HG03280 (cell line): ENCODE data around the gene CPN1.
"Not testable (repeated sequence)": the region's sequence is repeated elsewhere in the genome, so short reads cannot be mapped to it uniquely, and the experiment has no call there.

ENCODE experiments used
- ATAC-seq: cut with Tn5 transposase; IDR thresholded peaks from one replicate; pipeline ENCODE4 v1.9.1; 2021; ENCODE audit warnings: mild to moderate bottlenecking, moderate library complexity; ENCODE audit not compliant: unreplicated experiment

Gene CPN1

DNA sequence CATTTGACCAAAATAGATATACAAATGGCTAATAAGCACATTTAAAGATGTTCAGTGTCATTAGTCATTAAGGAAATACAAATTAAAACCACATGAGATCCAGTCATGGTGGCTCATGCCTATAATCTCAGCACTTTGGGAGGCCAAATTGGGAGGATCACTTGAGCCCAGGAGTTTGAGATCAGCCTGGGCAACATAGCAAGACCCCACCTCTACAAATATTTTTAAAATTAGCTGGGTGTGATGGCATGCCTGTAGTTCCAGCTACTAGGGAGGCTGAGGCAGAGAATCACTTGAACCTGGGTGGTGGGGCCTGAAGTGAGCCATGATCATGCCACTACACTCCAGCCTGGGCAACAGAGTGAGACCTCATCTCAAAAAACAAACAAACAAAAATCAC is 607 bp upstream of the CPN1 start:
- not testable (repeated sequence) for ATAC-seq

GRCh38 chr10:100076750-100077149 is 4.9 kb downstream of the CPN1 start:
- no peak for ATAC-seq

GRCh38 chr10:100075426-100076220 is 6.0 kb downstream of the CPN1 start:
- no peak for ATAC-seq

GRCh38 chr10:100072514-100072913 is 9.2 kb downstream of the CPN1 start:
- no peak for ATAC-seq

GRCh38 chr10:100071529-100071928 is 10.1 kb downstream of the CPN1 start:
- ATAC-seq, result no peak

DNA sequence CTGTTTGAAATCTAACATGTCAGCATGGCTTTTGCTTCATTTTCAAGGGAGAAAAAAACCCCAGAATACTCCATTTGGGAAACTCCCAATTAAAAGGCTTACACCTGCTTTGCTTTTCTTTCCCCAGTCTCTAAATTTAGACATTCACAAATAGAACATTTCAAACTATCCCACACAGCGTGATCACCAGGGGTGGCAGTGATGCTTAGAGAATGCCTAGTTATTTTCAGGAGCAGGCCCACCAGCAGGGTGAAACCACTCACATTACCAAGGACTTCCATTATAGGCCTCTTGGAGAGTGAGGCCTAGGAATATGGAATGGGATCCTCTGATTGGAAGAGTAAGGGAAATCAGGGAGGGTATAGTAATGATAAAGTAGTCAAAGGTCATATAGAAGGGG is 14.2 kb downstream of the CPN1 start:
- ATAC-seq, result no peak

DNA sequence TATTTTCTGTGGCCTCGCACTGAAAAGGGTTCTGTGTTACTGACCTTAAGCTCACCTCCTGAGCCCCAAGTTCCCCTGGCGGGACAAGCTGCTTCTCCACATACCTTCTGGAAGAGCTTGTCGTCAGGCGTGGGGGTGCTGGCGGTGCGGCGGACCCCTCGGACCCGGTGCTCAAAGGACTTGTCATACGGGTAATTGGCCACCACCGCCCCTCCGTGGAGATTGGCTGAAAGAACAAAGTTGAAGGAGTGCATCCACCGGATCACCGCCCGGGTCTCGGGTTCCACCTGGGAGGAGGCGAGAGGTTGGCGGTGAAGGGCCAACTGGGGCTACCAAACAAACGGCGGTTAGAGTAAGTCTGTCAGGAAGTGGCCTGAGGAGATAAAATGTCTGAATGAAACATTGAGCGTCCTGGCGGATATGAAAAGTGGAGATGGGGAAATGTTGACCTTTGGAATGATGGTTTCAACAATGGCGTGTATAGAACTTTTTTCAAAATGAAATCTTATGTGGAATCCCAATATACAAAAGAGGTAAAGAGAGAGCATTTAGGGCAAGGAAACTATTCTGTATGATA is 16.5 kb downstream of the CPN1 start:
- no peak for ATAC-seq

- no peak for ATAC-seq
Observed at GRCh38 chr10:100061401-100061800, 20.3 kb downstream of the CPN1 start.

GRCh38 chr10:100057948-100058347 is 23.7 kb downstream of the CPN1 start:
- ATAC-seq, result no peak

DNA sequence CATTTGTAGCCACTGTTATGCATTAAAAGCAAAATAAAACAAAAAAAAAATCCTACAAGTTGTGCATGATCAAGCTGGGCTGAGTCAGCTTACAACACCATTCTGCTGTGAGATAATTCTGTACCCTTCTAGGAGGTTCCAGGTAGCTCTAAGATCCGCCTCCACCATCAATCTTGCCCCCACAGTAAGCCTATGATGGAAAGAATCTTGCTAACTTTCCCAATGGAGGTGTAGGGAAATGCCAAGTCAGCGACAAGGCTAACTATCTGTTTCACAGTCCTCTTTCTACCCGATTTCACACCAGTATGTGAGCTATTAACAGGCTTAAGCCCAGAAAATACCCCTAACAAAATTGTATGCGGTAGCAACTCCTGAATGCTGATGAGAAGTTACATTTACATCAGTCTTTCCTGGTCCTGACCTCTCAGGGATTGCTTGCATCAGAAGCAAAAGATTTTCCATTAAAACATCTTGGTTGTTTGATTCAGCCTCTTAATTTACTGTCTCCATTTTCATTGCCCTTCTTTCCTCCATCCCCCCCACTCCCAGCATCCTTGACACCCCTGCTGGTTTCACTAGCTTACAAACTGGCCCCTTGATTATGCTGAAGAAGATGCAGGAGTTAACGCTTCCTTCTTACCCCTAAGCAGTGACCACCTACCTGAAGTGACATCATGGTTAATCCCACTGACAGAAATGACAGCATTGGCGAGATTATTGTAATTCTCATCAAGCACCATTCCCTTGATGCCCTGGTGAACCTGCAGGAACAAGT is 27.8 kb downstream of the CPN1 start:
- ATAC-seq, result no peak

GRCh38 chr10:100046021-100046486 is 35.6 kb downstream of the CPN1 start:
- ATAC-seq, result no peak

GRCh38 chr10:100045592-100045991 is 36.1 kb downstream of the CPN1 start:
- no peak for ATAC-seq

DNA sequence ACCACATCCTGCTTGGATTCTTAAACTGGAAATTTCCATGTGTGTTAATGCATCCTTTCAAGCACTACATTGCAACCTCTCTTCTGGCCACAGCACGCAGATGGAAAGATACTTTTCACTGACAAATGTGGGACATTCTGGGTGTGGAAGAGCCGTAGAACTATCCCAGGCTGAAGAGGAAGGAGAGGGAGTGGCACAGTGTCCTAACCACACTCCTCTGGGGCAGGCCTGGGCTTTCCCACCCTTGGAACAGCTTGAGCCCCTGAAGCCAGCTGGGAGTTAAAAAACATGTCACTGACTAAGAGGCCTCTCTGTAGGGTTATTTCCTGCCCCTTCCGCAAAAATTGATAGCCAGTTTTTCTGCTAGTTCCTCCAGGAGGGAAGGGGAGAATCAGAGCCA is 37.9 kb downstream of the CPN1 start:
- ATAC-seq, result no peak

DNA sequence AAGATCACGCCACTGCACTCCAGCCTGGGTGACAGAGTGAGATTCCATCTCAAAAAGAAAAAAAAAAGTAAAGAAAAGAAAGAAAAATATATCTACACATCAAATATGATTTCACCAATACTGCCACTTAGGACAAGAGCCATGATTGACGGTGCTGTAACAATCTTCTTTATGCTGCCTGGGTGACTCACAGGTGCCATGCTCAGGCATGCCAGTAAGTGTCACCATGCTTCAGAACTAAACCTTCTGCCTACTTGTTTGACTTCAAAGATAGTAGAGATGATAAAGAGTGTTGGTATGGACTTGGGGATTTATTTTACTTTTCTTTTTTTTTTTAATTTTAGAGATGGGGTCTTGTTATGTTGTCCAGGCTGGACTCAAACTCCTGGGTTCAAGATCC is 38.3 kb downstream of the CPN1 start:
- ATAC-seq, result no peak

GRCh38 chr10:100041306-100042002 is 40.2 kb downstream of the CPN1 start:
- no peak for ATAC-seq

DNA sequence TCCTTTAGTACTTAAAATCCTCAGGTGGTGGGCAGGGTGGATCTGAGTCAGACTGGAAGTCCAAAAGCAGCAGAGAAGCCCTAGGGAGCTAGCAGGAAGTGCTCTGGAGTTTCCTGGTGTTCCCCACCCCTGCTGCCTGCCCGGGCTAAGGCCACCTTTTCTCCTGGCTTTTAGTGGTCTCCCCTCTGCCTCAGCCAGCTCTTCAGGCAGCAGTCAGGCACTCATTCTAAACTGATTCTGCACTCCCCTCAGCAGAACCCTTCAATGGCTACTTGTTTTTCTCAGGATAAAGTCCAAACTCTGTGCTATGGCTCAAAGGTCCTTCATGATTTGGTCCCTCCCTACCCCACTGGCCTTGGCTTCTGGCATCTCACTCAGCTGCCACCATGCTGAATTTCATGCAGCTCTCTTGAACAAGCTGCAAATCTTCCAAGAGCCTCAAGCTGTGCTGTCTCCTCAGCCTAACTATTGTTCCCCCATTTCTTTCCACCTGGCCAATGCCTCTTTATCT is 43.1 kb downstream of the CPN1 start:
- no peak for ATAC-seq

- ATAC-seq, result no peak
Observed at GRCh38 chr10:100037758-100038315, 43.8 kb downstream of the CPN1 start.

DNA sequence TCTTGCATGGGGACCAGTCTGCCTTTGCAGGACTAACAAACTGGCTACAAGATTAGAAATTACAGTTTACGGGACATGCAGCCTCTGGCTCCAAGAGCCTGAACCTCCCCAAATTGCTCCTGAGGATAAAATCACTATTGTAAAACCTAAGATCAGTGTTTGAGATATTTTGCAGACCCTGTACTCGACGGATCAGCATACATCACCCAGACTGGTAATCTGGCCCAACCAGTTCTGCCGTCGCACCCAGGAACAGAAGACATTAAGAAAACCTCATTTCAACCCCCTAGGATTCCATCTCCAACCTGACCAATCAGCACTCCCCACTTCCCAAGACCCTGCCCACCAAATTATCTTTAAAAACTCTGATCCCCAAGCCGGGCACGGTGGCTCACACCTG is 44.8 kb downstream of the CPN1 start:
- no peak for ATAC-seq

DNA sequence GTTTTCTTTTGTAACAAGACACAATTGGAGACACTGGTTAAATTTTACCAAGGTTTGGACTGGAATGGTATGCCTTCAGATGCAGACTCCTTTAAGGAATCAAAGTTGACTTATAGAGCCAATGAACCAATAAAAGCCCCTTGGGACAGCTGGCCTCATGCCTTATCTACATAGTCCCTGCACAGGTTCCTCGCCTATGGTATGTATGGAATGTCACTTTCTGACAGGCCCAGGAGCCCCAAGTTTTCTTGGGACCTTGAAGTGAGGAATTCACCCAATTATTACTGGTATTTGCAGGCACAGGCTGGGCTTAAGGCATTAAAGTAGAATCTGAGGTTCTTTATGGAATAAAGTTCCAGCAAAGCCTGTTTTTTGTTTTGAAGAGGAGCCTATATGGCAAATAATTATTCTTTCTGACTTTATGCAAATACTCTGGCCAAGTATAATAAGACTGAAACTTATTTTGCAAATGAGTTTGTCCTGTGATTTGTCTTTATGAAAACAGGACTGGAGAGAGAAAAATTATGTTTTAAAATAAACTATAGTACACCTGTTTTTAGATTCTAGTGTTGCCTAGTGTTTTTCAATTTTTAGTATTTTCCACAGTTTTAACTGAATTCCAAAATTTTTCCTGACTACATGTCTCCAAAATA is 47.8 kb downstream of the CPN1 start:
- ATAC-seq, result no peak

- ATAC-seq, result no peak
Observed at GRCh38 chr10:100027416-100027815, 54.3 kb downstream of the CPN1 start.
